H9 (cell line): ENCODE data around the gene HK3. TPM values are rescaled to one million over a fixed set of nuclear protein-coding genes. Genes with fewer than 3 reads are reported as not detected.
A peak's percentile ranks its signal among the peaks of the same experiment; 100 is the strongest.

Experiments
- DNase-seq: peaks from one replicate; pipeline ENCODE4 v3.0.0-alpha.2; 2017
- H2AFZ ChIP-seq: one replicate; pipeline ENCODE4 v1.6.1; 2013; ENCODE audit warnings: mild to moderate bottlenecking, low read length, control low read depth, moderate library complexity
- H2AK5ac ChIP-seq: 2 replicates; pipeline ENCODE4 v1.6.1; 2013; ENCODE audit warnings: low read length, control low read depth, mixed read lengths; ENCODE audit not compliant: insufficient read length
- H2BK120ac ChIP-seq: one replicate; pipeline ENCODE4 v1.6.1; 2013; ENCODE audit warnings: low read depth, mild to moderate bottlenecking, low read length, control low read depth, inconsistent platforms; ENCODE audit not compliant: poor library complexity, severe bottlenecking
- H2BK12ac ChIP-seq: 2 replicates; pipeline ENCODE4 v1.6.1; 2013; ENCODE audit warnings: low read length, control low read depth, mixed read lengths, low read depth; ENCODE audit not compliant: insufficient read length
- H2BK15ac ChIP-seq: 2 replicates; pipeline ENCODE4 v1.6.1; 2013; ENCODE audit warnings: low read depth, low read length, control low read depth
- H2BK20ac ChIP-seq: one replicate; pipeline ENCODE4 v1.6.1; 2013; ENCODE audit warnings: low read depth, mild to moderate bottlenecking, low read length, control low read depth, inconsistent platforms; ENCODE audit not compliant: poor library complexity, severe bottlenecking
- H2BK5ac ChIP-seq: 2 replicates; pipeline ENCODE4 v1.6.1; 2013; ENCODE audit warnings: low read length, control low read depth, mixed read lengths; ENCODE audit not compliant: insufficient read length
- H3K14ac ChIP-seq: 2 replicates; pipeline ENCODE4 v1.6.1; 2013; ENCODE audit warnings: low read length, control low read depth; ENCODE audit not compliant: insufficient read depth
- H3K18ac ChIP-seq: 2 replicates; pipeline ENCODE4 v1.6.1; 2013; ENCODE audit warnings: low read depth, mild to moderate bottlenecking, mixed read lengths, low read length, control low read depth; ENCODE audit not compliant: insufficient read length
- H3K23ac ChIP-seq: 2 replicates; pipeline ENCODE4 v1.6.1; 2013; ENCODE audit warnings: low read length, control low read depth, mixed read lengths, low read depth; ENCODE audit not compliant: insufficient read length
- H3K23me2 ChIP-seq: 2 replicates; pipeline ENCODE4 v1.6.1; 2013; ENCODE audit warnings: low read depth, mild to moderate bottlenecking, mixed read lengths, low read length, control low read depth; ENCODE audit not compliant: insufficient read length, poor library complexity, severe bottlenecking
- H3K27ac ChIP-seq: 2 replicates; pipeline ENCODE4 v1.5.1; 2013; ENCODE audit warnings: low read length, control low read depth, mixed read lengths, low read depth; ENCODE audit not compliant: insufficient read length
- H3K27me3 ChIP-seq: 2 replicates; pipeline ENCODE4 v1.6.1; 2013; ENCODE audit warnings: low read length, control low read depth, inconsistent platforms; ENCODE audit not compliant: insufficient read depth
- H3K4ac ChIP-seq: 2 replicates; pipeline ENCODE4 v1.6.1; 2013; ENCODE audit warnings: low read depth, mild to moderate bottlenecking, control low read depth, inconsistent platforms, low read length, moderate library complexity
- H3K4me1 ChIP-seq: 2 replicates; pipeline ENCODE4 v1.6.1; 2013; ENCODE audit warnings: low read length, control low read depth, inconsistent platforms; ENCODE audit not compliant: insufficient read depth
- H3K4me2 ChIP-seq: 2 replicates; pipeline ENCODE4 v1.6.1; 2013; ENCODE audit warnings: low read length, control low read depth, mixed read lengths; ENCODE audit not compliant: insufficient read length, insufficient read depth
- H3K56ac ChIP-seq: 2 replicates; pipeline ENCODE4 v1.6.1; 2013; ENCODE audit warnings: low read depth, mild to moderate bottlenecking, mixed read lengths, low read length, control low read depth; ENCODE audit not compliant: insufficient read length
- H3K79me1 ChIP-seq: 2 replicates; pipeline ENCODE4 v1.6.1; 2013; ENCODE audit warnings: low read depth, mild to moderate bottlenecking, moderate library complexity, low read length, control low read depth, inconsistent platforms; ENCODE audit not compliant: insufficient read depth, poor library complexity, severe bottlenecking
- H3K79me2 ChIP-seq: 2 replicates; pipeline ENCODE4 v1.6.1; 2013; ENCODE audit warnings: low read length, control low read depth, inconsistent platforms; ENCODE audit not compliant: insufficient read depth
- H3K9ac ChIP-seq: 2 replicates; pipeline ENCODE4 v1.6.1; 2013; ENCODE audit warnings: low read length, control low read depth, mixed read lengths; ENCODE audit not compliant: insufficient read length; ENCODE audit errors: extremely low read depth
- H3K9me3 ChIP-seq: one replicate; pipeline ENCODE4 v1.6.1; 2013; ENCODE audit warnings: low read depth, low read length, inconsistent platforms; ENCODE audit not compliant: control insufficient read depth
- H3T11ph ChIP-seq: one replicate; pipeline ENCODE4 v1.6.1; 2013; ENCODE audit warnings: mild to moderate bottlenecking, low read length, control low read depth, inconsistent platforms
- H4K20me1 ChIP-seq: one replicate; pipeline ENCODE4 v1.6.1; 2013; ENCODE audit not compliant: control insufficient read depth, insufficient read length, insufficient read depth
- H4K5ac ChIP-seq: 2 replicates; pipeline ENCODE4 v1.6.1; 2013; ENCODE audit warnings: low read depth, mild to moderate bottlenecking, mixed read lengths, low read length, control low read depth; ENCODE audit not compliant: insufficient read length
- H4K8ac ChIP-seq: replicated peaks from 2 replicates; pipeline ENCODE4 v1.6.1; 2013; ENCODE audit warnings: low read length, control low read depth, mixed read lengths, low read depth; ENCODE audit not compliant: insufficient read length
- H4K91ac ChIP-seq: 2 replicates; pipeline ENCODE4 v1.6.1; 2013; ENCODE audit warnings: low read depth, mild to moderate bottlenecking, moderate library complexity, mixed read lengths, low read length, control low read depth; ENCODE audit not compliant: insufficient read length
- H3K27ac Mint-ChIP-seq, 3 experiments: 2 replicates in 2 of 3; 3 replicates in 1 of 3; pipeline ENCODE4 v1.8.0; 2020 to 2021; ENCODE audit warnings: mixed read lengths in 3 of 3, mild to moderate bottlenecking in 1 of 3, moderate library complexity in 1 of 3
- H3K27me3 Mint-ChIP-seq: 2 replicates; pipeline ENCODE4 v1.8.0; 2021; ENCODE audit warnings: low read depth, mild to moderate bottlenecking, moderate library complexity, mixed read lengths
- H3K36me3 Mint-ChIP-seq, 3 experiments: 2 replicates in 2 of 3; 3 replicates in 1 of 3; pipeline ENCODE4 v1.8.0; 2020 to 2021; ENCODE audit warnings: low read depth in 3 of 3, mixed read lengths in 3 of 3; ENCODE audit not compliant: insufficient read depth in 1 of 3
- H3K4me1 Mint-ChIP-seq, 2 experiments: 2 replicates each; pipeline ENCODE4 v1.8.0; 2020; ENCODE audit warnings: mixed read lengths in 2 of 2
- H3K4me3 Mint-ChIP-seq, 2 experiments: 2 replicates in 1 of 2; 3 replicates in 1 of 2; pipeline ENCODE4 v1.8.0; 2020 to 2021; ENCODE audit warnings: mild to moderate bottlenecking in 2 of 2, mixed read lengths in 2 of 2, moderate library complexity in 1 of 2
- H3K9me3 Mint-ChIP-seq, 2 experiments: 2 replicates in 1 of 2; 3 replicates in 1 of 2; pipeline ENCODE4 v1.8.0; 2020; ENCODE audit warnings: mild to moderate bottlenecking in 2 of 2, mixed read lengths in 2 of 2, moderate library complexity in 1 of 2
- CTCF ChIP-seq: fragments of 200-600 bp; sonication (generic); conservative IDR thresholded peaks from 3 replicates; pipeline ENCODE4 v1.8.0; 2021; ENCODE audit warnings: antibody characterized with exemption, mild to moderate bottlenecking
- WGBS: extraction: QIAGEN DNeasy Blood & Tissue Kit; methylation state at CpG from one replicate; pipeline ENCODE4 v1.1.7; 2013; ENCODE audit warnings: missing lambda C conversion rate, low lambda C conversion rate, mixed read lengths; ENCODE audit not compliant: insufficient read length; ENCODE audit errors: extremely low coverage; 5-methylcytosine and 5-hydroxymethylcytosine counted together
- total RNA-seq: library from RNA; stranded (reverse); gene quantifications from 2 replicates; pipeline ENCODE4 v1.2.1, GENCODE V29; 2021

Gene HK3
- total RNA-seq, 1 experiment from 2014 or later = not detected

DNA sequence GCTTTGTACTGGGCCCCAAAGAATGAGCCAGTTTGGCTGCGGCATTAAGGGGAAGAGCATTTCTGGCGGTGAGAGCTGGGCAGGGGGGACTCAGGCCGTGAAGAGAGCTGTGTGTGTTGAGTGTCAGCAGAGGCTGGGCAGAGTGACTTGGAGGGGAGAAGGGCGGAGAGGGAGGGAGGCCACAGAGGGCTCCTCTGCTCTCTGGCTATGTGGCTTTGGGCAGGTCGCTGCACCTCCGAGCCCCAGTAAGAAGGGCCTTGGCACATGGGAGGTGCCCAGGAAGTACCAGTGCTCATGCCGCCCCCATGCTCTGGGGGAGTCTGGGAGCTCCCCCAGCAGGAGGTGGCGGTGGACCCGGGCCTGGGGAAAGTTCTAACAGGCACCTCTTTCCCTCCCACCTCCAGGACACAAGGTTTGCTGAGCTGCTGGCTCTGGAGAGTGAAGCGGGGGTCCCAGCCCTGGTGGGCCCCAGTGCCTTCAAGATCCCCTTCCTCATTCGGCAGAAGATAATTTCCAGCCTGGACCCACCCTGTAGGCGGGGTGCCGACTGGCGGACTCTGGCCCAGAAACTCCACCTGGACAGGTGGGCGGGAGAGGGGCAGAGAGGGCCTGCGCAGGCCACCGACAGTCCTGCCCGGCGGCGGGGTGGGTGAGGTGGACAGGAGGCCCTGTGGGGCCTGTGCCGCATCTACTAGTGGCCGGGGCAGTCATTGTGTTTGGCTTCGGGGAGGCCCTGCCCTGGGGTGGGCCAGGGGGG is 20.1 kb downstream of the HK3 start:
- Histone ChIP-seq H2AFZ (no peak overlapping the region), H3K4me2 (no peak overlapping the region), H3K27me3 (no peaks in the 10 kb centered on the region), H2BK12ac (no peak overlapping the region), H3K79me2 (no peaks in the 10 kb centered on the region), H2BK5ac (no peak overlapping the region), H3K18ac (no peak overlapping the region), H3K4ac (no peak overlapping the region), H3K23me2 (no peaks in the 10 kb centered on the region), H4K8ac (no peak overlapping the region), H4K91ac (no peak overlapping the region), H3K56ac (no peak overlapping the region), H2BK20ac (no peak overlapping the region), H3K79me1 (no peaks in the 10 kb centered on the region), H4K5ac (no peak overlapping the region), H3K9ac (no peak overlapping the region), H4K20me1 (no peaks in the 10 kb centered on the region), H3K9me3 (no peaks in the 10 kb centered on the region), H3K4me1 (no peaks in the 10 kb centered on the region), H2BK15ac (no peak overlapping the region), H2AK5ac (no peak overlapping the region), H3K23ac (no peak overlapping the region), H3T11ph (no peak overlapping the region), H3K14ac (no peak overlapping the region), H2BK120ac (no peak overlapping the region), H3K27ac (no peak overlapping the region)
- H3K27ac Mint-ChIP-seq = peak overlapping the region in 2 of 3 experiments; percentile 84 to 91; a peak in 4 of 7 replicates
- no peaks in the 10 kb centered on the region; a peak in 1 of 7 replicates for H3K36me3 Mint-ChIP-seq
- H3K4me3 Mint-ChIP-seq = no peak overlapping the region
- peaks cover 3% of the 10 kb centered on the region for H3K27me3 Mint-ChIP-seq
- no CpG with 5 or more reads among the region's 23 CpGs for WGBS
- H3K4me1 Mint-ChIP-seq = peaks cover 2 to 15% of the 10 kb centered on the region in 2 experiments; a peak in 3 of 4 replicates
- no peak for DNase-seq
- TF ChIP-seq CTCF = no peak
- H3K9me3 Mint-ChIP-seq = no peaks in the 10 kb centered on the region
